ENCODE measurements around the gene TECPR2.

The TECPR2 gene

DNA sequence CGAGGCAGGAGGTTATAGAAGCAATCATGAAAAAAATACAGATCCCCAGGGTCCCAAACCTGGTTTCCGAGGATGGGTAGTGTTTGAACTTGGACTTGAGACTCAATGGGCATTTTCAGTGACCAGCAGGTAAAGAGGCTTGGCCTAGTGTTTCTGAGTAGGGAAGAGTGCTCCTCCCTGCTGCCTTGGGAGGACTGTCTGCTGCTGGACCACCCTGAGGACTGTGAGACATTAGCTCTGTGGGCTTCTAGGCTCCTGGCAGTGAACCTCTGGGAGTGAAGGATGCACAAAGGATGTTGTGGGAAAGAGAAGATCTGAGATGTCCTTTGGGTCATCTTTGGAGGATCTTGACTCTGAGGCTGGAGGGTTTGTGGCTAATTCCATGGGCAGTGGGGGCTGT is 116.4 kb downstream of the TECPR2 start:
- TF ChIP-seq, protein P1, sequence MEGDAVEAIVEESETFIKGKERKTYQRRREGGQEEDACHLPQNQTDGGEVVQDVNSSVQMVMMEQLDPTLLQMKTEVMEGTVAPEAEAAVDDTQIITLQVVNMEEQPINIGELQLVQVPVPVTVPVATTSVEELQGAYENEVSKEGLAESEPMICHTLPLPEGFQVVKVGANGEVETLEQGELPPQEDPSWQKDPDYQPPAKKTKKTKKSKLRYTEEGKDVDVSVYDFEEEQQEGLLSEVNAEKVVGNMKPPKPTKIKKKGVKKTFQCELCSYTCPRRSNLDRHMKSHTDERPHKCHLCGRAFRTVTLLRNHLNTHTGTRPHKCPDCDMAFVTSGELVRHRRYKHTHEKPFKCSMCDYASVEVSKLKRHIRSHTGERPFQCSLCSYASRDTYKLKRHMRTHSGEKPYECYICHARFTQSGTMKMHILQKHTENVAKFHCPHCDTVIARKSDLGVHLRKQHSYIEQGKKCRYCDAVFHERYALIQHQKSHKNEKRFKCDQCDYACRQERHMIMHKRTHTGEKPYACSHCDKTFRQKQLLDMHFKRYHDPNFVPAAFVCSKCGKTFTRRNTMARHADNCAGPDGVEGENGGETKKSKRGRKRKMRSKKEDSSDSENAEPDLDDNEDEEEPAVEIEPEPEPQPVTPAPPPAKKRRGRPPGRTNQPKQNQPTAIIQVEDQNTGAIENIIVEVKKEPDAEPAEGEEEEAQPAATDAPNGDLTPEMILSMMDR (IDR thresholded peaks at IDR 0.05; ENCODE audit: low read depth, low read length): no peak
- DNase-seq (ENCODE audit: extremely low read depth, low read depth): no peak

GRCh38 chr14:102479777-102480176 is 117.0 kb downstream of the TECPR2 start:
- DNase-seq (ENCODE audit: extremely low read depth, low read depth): no peak
- TF ChIP-seq, protein P1 (IDR thresholded peaks at IDR 0.05; ENCODE audit: low read depth, low read length): no peak

DNA sequence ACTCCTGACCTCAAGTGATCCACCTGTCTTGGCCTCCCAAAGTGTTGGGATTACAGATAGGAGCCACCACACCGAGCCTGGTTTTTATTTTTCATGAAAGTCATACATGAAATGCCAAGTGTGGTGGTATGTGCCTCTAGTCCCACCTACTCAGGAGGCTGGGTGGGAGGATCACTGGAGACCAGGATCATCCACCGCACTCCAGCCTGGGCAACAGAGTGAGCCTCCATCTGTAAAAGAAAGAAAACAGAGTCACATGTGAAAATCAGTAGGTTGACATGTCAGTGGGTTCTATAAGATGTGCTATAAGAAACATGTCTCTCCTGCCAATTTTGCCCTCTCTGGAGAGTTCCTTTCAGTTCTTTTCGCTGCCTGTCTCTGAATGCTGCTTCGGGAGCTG is 118.6 kb downstream of the TECPR2 start:
- TF ChIP-seq, protein P1 (IDR thresholded peaks at IDR 0.05; ENCODE audit: low read depth, low read length): no peak
- no peak for DNase-seq (ENCODE audit: extremely low read depth, low read depth)

DNA sequence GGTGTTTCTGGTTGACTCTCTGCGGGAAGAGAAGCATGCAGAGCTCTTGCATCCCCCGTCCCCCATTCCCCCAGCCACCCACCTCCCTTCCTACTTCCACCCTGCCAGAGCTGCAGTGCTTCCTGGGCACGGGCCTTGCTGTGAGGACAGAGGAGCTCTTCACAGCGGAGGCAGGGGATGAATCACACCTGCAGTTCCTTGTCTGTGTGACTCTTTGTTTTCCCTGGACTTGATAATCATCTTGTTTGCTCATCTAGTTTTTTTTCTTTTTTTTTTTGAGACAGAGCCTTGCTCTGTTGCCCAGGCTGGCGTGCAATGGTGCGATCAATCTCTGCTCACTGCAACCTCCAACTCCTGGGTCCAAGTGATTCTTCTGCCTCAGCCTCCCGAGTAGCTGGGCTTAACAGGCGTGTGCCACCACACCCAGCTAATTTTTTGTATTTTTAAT is 119.1 kb downstream of the TECPR2 start:
- no peak for DNase-seq (ENCODE audit: extremely low read depth, low read depth)
- TF ChIP-seq, protein P1 (IDR thresholded peaks at IDR 0.05; ENCODE audit: low read depth, low read length): no peak

DNA sequence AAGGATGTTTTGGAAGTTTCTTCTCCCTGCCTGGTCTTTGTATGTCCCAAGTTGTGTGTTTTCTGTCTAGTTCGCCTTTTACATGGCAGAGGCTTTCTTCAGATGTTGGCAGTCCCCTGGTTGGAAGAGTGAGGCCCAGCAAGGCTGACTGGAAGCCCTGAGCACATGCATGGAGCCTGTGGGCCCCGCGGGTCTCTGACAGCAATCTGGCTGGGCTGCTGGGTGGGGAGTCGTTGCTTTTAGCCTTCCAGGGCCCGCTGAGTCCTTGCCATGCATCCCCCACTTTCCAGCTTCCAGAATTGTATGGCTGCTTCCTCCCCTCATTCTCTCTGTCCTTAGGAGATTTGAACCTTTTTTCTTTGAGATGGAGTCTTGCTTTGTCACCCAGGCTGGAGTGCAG is 121.6 kb downstream of the TECPR2 start:
- TF ChIP-seq, protein P1 (IDR thresholded peaks at IDR 0.05; ENCODE audit: low read depth, low read length): no peak
- DNase-seq (ENCODE audit: extremely low read depth, low read depth): no peak

DNA sequence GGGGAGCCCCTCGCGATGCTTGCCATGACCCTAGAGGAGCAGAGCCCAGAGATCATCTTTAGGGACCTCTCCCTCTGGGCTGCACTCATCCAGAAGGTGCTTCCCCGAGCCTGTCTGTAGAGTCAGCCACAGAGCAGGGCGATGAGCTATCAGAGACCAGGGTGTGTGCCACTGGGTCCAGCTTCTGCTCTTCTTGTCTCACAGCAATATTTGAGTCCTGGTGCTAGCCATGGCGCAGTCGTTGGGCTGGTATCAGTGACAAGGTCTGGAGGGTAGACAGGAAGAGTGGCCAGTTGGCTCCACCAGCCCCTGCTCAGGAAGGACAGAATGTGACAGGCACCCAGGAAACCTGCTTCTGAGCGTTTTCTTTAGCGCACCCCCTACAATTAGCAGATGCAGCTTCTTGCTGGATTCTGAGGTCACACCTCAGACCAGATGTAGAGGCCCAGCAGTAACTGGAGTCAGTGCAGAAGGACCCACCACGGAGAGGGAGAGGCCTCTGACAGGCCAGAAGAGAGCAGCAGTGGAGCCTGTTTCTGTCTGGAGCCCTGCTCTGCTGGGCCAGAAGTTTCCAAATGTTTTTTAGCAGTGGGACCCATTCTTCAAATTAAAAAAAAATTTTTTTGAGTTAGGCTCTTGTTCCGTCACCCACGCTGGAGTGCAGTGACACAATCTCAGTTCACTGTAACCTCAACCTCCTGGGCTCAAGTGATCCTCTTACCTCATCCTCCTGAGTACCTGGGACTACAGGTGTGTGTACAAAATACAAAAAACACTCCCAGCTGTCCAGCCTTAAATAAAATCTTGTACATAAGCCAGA is 123.2 kb downstream of the TECPR2 start:
- DNase-seq (ENCODE audit: extremely low read depth, low read depth): no peak

More for the DNA sequence above, 123.2 kb downstream of the TECPR2 start:
- TF ChIP-seq, protein P1 (IDR thresholded peaks at IDR 0.05; ENCODE audit: low read depth, low read length): no peak
